Activated CD8-positive, alpha-beta memory T cell treated with anti-CD3 and anti-CD28 coated beads, Interleukin-2, amount 10 ng/mL, durations not matched to agents 7 days and 5 days (primary cell): ENCODE data around the gene ZNF765. TPM values are rescaled to one million over a fixed set of nuclear protein-coding genes. Genes with fewer than 3 reads are reported as not detected.
"Not testable (repeated sequence)": the region's sequence is repeated elsewhere in the genome, so short reads cannot be mapped to it uniquely, and the experiment has no call there.

Experiments used
- ATAC-seq: fragments of 150-1000 bp; cut with Tn5 transposase; one replicate; pipeline ENCODE4 v1.10.0; 2021; ENCODE audit warnings: moderate library complexity
- CTCF ChIA-PET: fragments of 350-600 bp; sonication (Branson Sonifier 250); formaldehyde crosslinking; loops from one replicate; lab custom pipeline; 2021; ENCODE audit warnings: antibody characterized with exemption; lab: Charles Lee
- DNase-seq: peaks from one replicate; pipeline ENCODE4 v3.0.0-alpha.2; 2020
- H3K27ac Mint-ChIP-seq: one replicate; pipeline ENCODE4 v1.8.0; 2021; ENCODE audit warnings: mild to moderate bottlenecking, mixed read lengths
- H3K27me3 Mint-ChIP-seq: one replicate; pipeline ENCODE4 v1.8.0; 2021; ENCODE audit warnings: mixed read lengths
- H3K36me3 Mint-ChIP-seq: one replicate; pipeline ENCODE4 v1.8.0; 2021; ENCODE audit warnings: mild to moderate bottlenecking, mixed read lengths
- H3K4me1 Mint-ChIP-seq: one replicate; pipeline ENCODE4 v1.8.0; 2021; ENCODE audit warnings: mixed read lengths
- H3K4me3 Mint-ChIP-seq: one replicate; pipeline ENCODE4 v1.8.0; 2021; ENCODE audit warnings: mild to moderate bottlenecking, moderate library complexity, mixed read lengths
- H3K9me3 Mint-ChIP-seq: one replicate; pipeline ENCODE4 v1.8.0; 2022; ENCODE audit warnings: low read depth, mixed read lengths
- total RNA-seq, 2 experiments: library from RNA; stranded (reverse); gene quantifications; one replicate each; pipeline ENCODE4 v1.2.3, GENCODE V29; 2021

Gene ZNF765
- total RNA-seq, 2 experiments from 2014 or later, result 12.4 to 14.2 TPM

DNA sequence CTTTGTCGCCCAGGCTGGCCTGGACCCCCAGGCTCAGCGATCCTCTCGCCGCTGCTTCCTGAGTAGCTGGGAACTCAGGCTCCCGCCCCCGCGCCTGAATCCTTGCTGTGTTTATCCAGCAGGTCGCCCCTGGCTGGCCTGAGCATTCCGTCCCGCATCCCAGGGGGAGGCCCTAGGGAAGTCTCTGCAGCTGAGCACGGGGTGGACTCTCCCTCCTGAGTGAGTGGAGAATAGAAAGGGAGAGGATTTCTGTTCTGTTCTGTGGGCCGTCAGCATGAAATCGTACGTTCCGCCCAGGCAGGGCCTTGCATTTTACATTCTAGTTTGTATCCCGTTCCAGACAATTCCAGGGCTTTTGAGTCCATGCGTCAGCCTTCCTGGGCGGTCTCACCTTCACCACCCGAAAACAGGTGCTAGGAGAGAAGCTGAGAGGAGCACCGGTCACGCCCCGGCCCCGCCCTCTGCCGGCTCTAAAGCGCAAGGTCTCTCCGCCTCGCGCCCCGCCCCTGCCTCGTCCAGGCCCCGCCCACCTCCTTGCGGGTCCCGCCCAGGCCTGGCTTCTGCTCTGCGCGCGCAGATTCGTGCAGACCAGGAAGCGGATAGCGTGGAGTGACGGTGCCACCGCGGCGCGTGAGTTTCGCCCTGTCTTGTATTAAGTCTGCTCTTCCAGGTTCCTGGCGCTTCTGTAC, 36.6 kb downstream of the ZNF765 start, which contains the start of gene ZNF761:
Gene ZNF761 (plus strand): TSS at position 586 of the 689 bp plus-strand sequence. CDS start 15,285 bp downstream, outside the sequence.
- peaks cover 42% of the 10 kb centered on the region for H3K36me3 Mint-ChIP-seq
- DNase-seq (peak; percentile 96), ATAC-seq (peak; percentile 99)
- CTCF ChIA-PET, result interaction anchor here (1.1 to 1.3 kb wide), 4 partner anchors 89 to 314 kb away, joined by 3 to 5 read pairs (median 4); no protein-coding TSS in a partner anchor
- peaks cover 12% of the 10 kb centered on the region for H3K9me3 Mint-ChIP-seq
- peaks cover 21% of the 10 kb centered on the region for H3K4me1 Mint-ChIP-seq
- H3K4me3 Mint-ChIP-seq, result peak within 1 kb of the TSS; percentile 87
- peak within 1 kb of the TSS; percentile 90 for H3K27ac Mint-ChIP-seq
- H3K27me3 Mint-ChIP-seq, result no peaks in the 10 kb centered on the region

GRCh38 chr19:53432088-53432661, 37.2 kb downstream of the ZNF765 start:
- Mint-ChIP-seq H3K27me3 (no peaks in the 10 kb centered on the region), H3K9me3 (peaks cover 12% of the 10 kb centered on the region), H3K36me3 (peaks cover 48% of the 10 kb centered on the region), H3K4me1 (peaks cover 21% of the 10 kb centered on the region), H3K4me3 (peak overlapping the region; percentile 87), H3K27ac (peak overlapping the region; percentile 90)
- DNase-seq (peak; percentile 50), ATAC-seq (peak; percentile 28)
- CTCF ChIA-PET, result interaction anchor here (0.7 to 1.2 kb wide), 3 partner anchors 88 to 572 kb away, joined by 3 read pairs; no protein-coding TSS in a partner anchor

DNA sequence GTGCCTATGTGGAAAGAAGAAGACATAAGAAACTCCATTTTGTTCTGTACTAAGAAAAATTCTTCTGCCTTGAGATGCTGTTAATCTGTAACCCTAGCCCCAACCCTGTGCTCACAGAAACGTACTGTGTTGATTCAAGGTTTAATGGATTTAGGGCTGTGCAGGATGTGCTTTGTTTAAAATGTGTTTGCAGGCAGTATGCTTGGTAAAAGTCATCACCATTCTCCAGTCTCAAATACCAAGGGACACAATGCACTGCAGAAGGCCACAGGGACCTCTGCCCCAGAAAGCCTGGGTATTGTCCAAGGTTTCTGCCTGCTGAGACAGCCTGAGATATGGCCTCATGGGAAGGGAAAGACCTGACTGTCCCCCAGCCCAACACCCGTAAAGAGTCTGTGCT, 48.9 kb downstream of the ZNF765 start:
- H3K27me3 Mint-ChIP-seq, ATAC-seq, DNase-seq, H3K4me1 Mint-ChIP-seq, CTCF ChIA-PET, H3K4me3 Mint-ChIP-seq, H3K27ac Mint-ChIP-seq: not testable (repeated sequence)
- H3K36me3 Mint-ChIP-seq, result peaks cover 90% of the 10 kb centered on the region
- peaks cover 27% of the 10 kb centered on the region for H3K9me3 Mint-ChIP-seq

- CTCF ChIA-PET, H3K4me3 Mint-ChIP-seq, H3K27ac Mint-ChIP-seq, ATAC-seq, H3K27me3 Mint-ChIP-seq, DNase-seq, H3K4me1 Mint-ChIP-seq: not testable (repeated sequence)
- peaks cover 88% of the 10 kb centered on the region for H3K36me3 Mint-ChIP-seq
- H3K9me3 Mint-ChIP-seq, result peaks cover 33% of the 10 kb centered on the region
These were observed 52.2 kb downstream of the ZNF765 start for GRCh38 chr19:53447196-53447595.

- CTCF ChIA-PET, result no interaction called here
- H3K27ac Mint-ChIP-seq, result no peak overlapping the region
- ATAC-seq (no peak), DNase-seq (no peak)
- H3K4me3 Mint-ChIP-seq, result no peak overlapping the region
- H3K27me3 Mint-ChIP-seq, result no peaks in the 10 kb centered on the region
- peaks cover 80% of the 10 kb centered on the region for H3K36me3 Mint-ChIP-seq
- no peaks in the 10 kb centered on the region for H3K4me1 Mint-ChIP-seq
- peaks cover 53% of the 10 kb centered on the region for H3K9me3 Mint-ChIP-seq
These were observed 60.9 kb downstream of the ZNF765 start for GRCh38 chr19:53455828-53456227.

DNA sequence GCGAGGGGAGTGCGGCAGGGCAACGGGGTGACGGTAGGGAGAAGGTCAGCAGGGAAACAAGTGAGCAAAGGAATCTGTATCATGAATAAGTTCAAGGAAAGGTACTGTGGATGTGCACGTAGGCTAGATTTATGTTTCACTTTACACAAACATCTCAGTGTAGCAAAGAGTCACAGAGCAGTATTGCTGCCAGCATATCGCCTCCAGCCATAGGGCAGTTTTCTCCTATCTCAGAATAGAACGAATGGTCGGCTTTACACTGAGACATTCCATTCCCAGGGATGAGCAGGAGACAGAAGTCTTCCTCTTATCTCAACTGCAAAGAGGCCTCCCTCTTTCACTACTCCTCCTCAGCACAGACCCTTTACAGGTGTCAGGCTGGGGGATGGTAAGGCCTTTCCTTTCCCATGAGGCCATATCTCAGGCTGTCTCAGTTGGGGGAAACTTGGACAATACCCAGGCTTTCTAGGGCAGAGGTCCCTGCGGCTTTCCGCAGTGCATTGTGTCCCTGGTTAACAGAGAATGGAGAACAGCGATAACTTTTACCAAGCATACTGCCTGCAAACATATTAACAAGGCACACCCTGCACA, 65.3 kb downstream of the ZNF765 start:
- H3K4me3 Mint-ChIP-seq, H3K4me1 Mint-ChIP-seq, H3K27me3 Mint-ChIP-seq, ATAC-seq, H3K27ac Mint-ChIP-seq, DNase-seq, CTCF ChIA-PET: not testable (repeated sequence)
- Mint-ChIP-seq H3K9me3 (peaks cover 56% of the 10 kb centered on the region), H3K36me3 (peaks cover 48% of the 10 kb centered on the region)

DNA sequence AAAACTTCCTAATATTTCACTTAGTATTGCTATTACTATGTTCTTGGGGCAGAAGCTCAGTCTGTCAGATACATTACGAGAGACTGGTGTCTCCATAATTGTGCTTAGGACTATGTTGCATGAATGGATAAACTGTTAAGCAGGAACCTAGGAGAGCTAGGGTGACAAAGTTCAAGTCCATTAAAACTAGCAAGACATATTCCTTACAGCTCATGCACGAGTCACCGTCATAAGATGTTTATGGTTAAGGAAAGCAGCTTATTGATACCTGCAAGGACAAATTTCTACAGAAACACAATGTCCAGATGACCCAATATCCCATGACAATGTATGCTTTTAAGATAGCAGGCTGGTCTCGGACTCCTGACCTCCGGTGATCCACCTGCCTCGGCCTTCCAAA, 66.9 kb downstream of the ZNF765 start:
- peaks cover 32% of the 10 kb centered on the region for H3K36me3 Mint-ChIP-seq
- peaks cover 3% of the 10 kb centered on the region for H3K4me1 Mint-ChIP-seq
- H3K4me3 Mint-ChIP-seq, result no peak overlapping the region
- DNase-seq, result no peak
- peaks cover 3% of the 10 kb centered on the region for H3K27me3 Mint-ChIP-seq
- peaks cover 44% of the 10 kb centered on the region for H3K9me3 Mint-ChIP-seq
- no peak for ATAC-seq
- no peak overlapping the region for H3K27ac Mint-ChIP-seq
- CTCF ChIA-PET, result no interaction called here

DNA sequence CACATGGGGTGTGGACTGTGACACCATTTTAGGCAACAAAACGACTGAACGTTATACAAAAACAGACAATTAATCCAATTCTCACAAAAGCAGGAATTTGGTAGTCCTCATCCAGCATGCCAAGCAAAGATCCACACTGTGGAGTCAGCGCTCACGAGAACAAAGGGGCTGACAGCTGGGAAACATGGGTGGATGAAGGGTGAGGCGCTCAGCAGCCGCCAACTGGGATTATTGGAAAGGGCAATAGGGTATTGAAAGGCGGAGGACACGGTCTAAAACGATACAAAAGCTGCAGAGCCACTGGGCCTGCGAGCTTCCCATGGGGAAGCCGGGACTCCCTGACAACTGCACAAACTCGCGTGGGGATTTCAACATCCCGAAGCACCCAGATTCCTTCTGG, 67.9 kb downstream of the ZNF765 start:
- Mint-ChIP-seq H3K4me1 (peaks cover 6% of the 10 kb centered on the region), H3K27me3 (peaks cover 3% of the 10 kb centered on the region), H3K9me3 (peaks cover 36% of the 10 kb centered on the region), H3K4me3 (no peak overlapping the region), H3K27ac (no peak overlapping the region), H3K36me3 (peaks cover 25% of the 10 kb centered on the region)
- CTCF ChIA-PET, result no interaction called here
- ATAC-seq (no peak), DNase-seq (no peak)

DNA sequence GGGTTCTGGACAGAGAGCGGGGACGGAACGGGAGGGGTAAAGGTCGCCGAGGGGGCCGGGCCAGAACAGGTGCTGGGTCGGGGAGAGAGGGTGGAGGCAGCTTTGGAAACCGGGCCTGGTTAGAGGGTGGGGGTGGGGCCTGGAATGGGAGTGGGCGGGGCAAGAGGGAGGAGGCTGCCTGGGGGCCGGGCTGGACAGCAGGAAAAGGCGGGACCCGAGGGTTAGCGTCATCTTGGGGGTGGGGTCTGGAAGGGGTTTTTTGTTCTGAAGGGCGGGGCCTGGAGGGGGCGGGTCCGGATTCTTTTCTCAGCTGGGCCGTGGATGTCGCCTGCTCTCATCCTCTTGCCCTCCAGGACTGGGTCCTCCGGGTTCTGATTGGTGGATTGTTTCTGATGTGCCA, 68.3 kb downstream of the ZNF765 start:
- H3K27me3 Mint-ChIP-seq, result peaks cover 3% of the 10 kb centered on the region
- DNase-seq, result no peak
- peaks cover 8% of the 10 kb centered on the region for H3K4me1 Mint-ChIP-seq
- no peak overlapping the region for H3K27ac Mint-ChIP-seq
- peaks cover 22% of the 10 kb centered on the region for H3K36me3 Mint-ChIP-seq
- CTCF ChIA-PET, result no interaction called here
- H3K9me3 Mint-ChIP-seq, result peaks cover 34% of the 10 kb centered on the region
- no peak overlapping the region for H3K4me3 Mint-ChIP-seq
- ATAC-seq, result no peak

DNA sequence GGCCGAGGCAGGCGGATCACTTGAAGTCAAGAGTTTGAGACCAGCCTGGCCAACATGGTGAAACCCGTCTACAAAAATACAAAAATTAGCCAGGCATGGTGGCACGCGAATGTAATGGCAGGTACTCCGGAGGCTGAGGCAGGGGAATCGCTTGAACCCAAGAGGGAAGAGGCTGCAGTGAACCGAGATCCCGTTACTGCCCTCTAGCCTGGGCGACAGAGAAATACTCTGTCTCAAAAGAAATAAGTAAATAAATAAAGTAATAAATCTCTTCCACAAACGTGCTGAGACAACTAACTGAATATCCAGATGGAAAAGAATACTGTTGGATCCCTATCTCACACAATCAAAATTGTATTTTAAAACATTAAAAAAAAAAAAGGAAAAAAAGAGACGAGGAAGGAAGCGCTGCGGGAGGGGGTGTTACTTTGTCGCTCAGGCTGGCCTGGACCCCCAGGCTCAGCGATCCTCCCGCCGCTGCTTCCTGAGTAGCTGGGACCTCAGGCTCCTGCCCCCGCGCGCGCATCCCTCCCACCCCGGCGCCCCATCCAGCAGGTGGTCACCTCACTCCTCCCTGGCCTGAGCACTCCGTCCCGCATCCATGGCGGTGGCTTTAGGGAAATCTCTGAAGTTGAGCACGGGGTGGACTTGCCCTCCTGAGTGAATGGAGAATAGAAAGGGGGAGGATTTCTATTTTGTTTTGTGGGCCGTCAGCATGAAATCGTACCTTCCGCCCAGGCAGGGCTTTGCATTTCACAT, 72.0 kb downstream of the ZNF765 start:
- peaks cover 24% of the 10 kb centered on the region for H3K36me3 Mint-ChIP-seq
- peak overlapping the region; percentile 84 for H3K4me3 Mint-ChIP-seq
- DNase-seq, result no peak
- peaks cover 20% of the 10 kb centered on the region for H3K4me1 Mint-ChIP-seq
- peaks cover 17% of the 10 kb centered on the region for H3K9me3 Mint-ChIP-seq
- peak; percentile 13 for ATAC-seq
- CTCF ChIA-PET, result no interaction called here
- peaks cover 3% of the 10 kb centered on the region for H3K27me3 Mint-ChIP-seq
- peak overlapping the region; percentile 92 for H3K27ac Mint-ChIP-seq

DNA sequence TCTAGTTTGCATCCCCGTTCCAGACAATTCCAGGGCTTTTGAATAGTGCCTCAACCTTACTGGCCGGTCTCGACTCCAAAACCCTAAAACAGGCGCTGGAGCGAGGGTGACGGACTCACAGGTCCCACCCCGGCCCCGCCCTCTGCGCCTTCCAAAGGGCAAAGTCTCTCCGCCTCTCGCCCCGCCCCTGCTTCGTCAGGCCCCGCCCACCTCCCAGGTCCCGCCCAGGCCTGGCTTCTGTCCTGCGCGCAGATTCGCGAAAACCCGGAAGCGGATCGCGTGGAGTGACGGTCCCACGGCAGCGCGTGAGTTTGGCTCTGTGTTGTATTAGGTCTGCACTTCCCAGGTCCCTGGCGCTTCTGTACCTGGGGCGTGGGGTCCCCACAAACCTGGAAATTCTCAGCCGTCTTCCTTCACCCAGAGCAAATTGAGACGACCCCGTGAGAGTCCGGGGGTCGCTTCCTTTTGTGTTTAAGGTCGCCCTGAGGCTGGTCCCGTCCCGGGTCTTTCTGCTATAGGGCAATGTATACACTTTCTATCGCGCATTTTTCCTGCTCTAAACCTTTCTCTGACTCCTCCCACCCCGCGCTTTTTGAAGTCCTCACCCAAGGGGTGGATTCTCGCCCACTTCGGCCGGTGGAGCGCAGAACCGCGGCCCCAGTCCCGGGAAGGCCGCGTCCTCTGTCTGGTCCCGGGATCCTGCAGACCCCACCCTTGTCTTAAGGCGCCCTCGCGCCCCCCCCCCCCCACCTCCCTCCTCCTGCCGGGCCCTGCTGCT, 72.7 kb downstream of the ZNF765 start, which contains the start of gene ZNF813:
Gene ZNF813 (plus strand): TSS at position 249 of the 778 bp plus-strand sequence. CDS start 16,090 bp downstream, outside the sequence.
- Mint-ChIP-seq H3K27ac (peak within 1 kb of the TSS; percentile 92), H3K9me3 (peaks cover 19% of the 10 kb centered on the region), H3K4me1 (peaks cover 20% of the 10 kb centered on the region), H3K4me3 (peak within 1 kb of the TSS; percentile 84), H3K36me3 (peaks cover 30% of the 10 kb centered on the region), H3K27me3 (peaks cover 3% of the 10 kb centered on the region)
- CTCF ChIA-PET, result no interaction called here
- ATAC-seq, result peak; percentile 98
- peak; percentile 96 for DNase-seq

GRCh38 chr19:53468628-53469027, 73.7 kb downstream of the ZNF765 start:
- H3K27ac Mint-ChIP-seq, result peak overlapping the region; percentile 21
- H3K9me3 Mint-ChIP-seq, result peaks cover 13% of the 10 kb centered on the region
- peak overlapping the region; percentile 84 for H3K4me3 Mint-ChIP-seq
- ATAC-seq, DNase-seq, CTCF ChIA-PET, H3K27me3 Mint-ChIP-seq: not testable (repeated sequence)
- H3K36me3 Mint-ChIP-seq, result peaks cover 35% of the 10 kb centered on the region
- peaks cover 20% of the 10 kb centered on the region for H3K4me1 Mint-ChIP-seq
